DMS79 treated with DMSO at 0.1 percent for 48 hours (cell line): ENCODE data around the gene G6PC2.
"Not testable (repeated sequence)": the region's sequence is repeated elsewhere in the genome, so short reads cannot be mapped to it uniquely, and the experiment has no call there.

Experiments
- DNase-seq: peaks from one replicate; lab custom pipeline; 2025; lab: John Stamatoyannopoulos, UW

The G6PC2 gene

GRCh38 chr2:168901003-168901402 lies at the start of gene G6PC2:
Gene G6PC2 (plus strand): TSS chr2:168901291. CDS start chr2:168901332, 41 bp downstream.
- no peak for DNase-seq

- DNase-seq: peak; percentile 18
These were observed 49.3 kb upstream of the G6PC2 start for GRCh38 chr2:168851674-168852320.

GRCh38 chr2:168852481-168852880 lies 48.6 kb upstream of the G6PC2 start:
- DNase-seq: no peak

GRCh38 chr2:168853471-168853870 lies 47.6 kb upstream of the G6PC2 start:
- DNase-seq: no peak

GRCh38 chr2:168854651-168855050 lies 46.4 kb upstream of the G6PC2 start:
- DNase-seq: no peak

GRCh38 chr2:168855601-168856000 lies 45.5 kb upstream of the G6PC2 start:
- DNase-seq: no peak

GRCh38 chr2:168858146-168858545 lies 42.9 kb upstream of the G6PC2 start:
- DNase-seq: no peak

- not testable (repeated sequence) for DNase-seq
These were observed 33.9 kb upstream of the G6PC2 start for GRCh38 chr2:168867164-168867563.

GRCh38 chr2:168870369-168870768 lies 30.7 kb upstream of the G6PC2 start:
- not testable (repeated sequence) for DNase-seq

- not testable (repeated sequence) for DNase-seq
These were observed 30.3 kb upstream of the G6PC2 start for GRCh38 chr2:168870824-168871223.

GRCh38 chr2:168874368-168875054 lies 26.6 kb upstream of the G6PC2 start:
- DNase-seq: no peak

- not testable (repeated sequence) for DNase-seq
These were observed 18.9 kb upstream of the G6PC2 start for GRCh38 chr2:168882163-168882562.

GRCh38 chr2:168884975-168885374 lies 16.1 kb upstream of the G6PC2 start:
- no peak for DNase-seq

- DNase-seq: peak; percentile 16
These were observed 11.5 kb upstream of the G6PC2 start for GRCh38 chr2:168889635-168890005.

- DNase-seq: peak; percentile 94
These were observed 10.9 kb upstream of the G6PC2 start, which contains the start of gene SPC25 for GRCh38 chr2:168890006-168890782. Gene SPC25 (minus strand): TSS chr2:168890430. CDS start chr2:168889519, 911 bp downstream.

- DNase-seq: no peak
These were observed 8.8 kb upstream of the G6PC2 start for GRCh38 chr2:168892327-168892726.

GRCh38 chr2:168894101-168894500 lies 7.0 kb upstream of the G6PC2 start:
- no peak for DNase-seq

- no peak for DNase-seq
These were observed 6.4 kb upstream of the G6PC2 start for GRCh38 chr2:168894720-168895119.

GRCh38 chr2:168895771-168896170 lies 5.3 kb upstream of the G6PC2 start:
- peak; percentile 17 for DNase-seq

GRCh38 chr2:168896783-168897182 lies 4.3 kb upstream of the G6PC2 start:
- DNase-seq: no peak

GRCh38 chr2:168897449-168897848 lies 3.6 kb upstream of the G6PC2 start:
- no peak for DNase-seq

- no peak for DNase-seq
These were observed 2.8 kb downstream of the G6PC2 start for GRCh38 chr2:168903888-168904287.

GRCh38 chr2:168904358-168904757 lies 3.3 kb downstream of the G6PC2 start:
- no peak for DNase-seq
